GM21576 (cell line): Measurements from ENCODE around the gene CCND3.
A peak's percentile ranks its signal among the peaks of the same experiment; 100 is the strongest.

ENCODE experiments used
- ATAC-seq: cut with Tn5 transposase; IDR thresholded peaks from one replicate; pipeline ENCODE4 v1.9.1; 2021; ENCODE audit warnings: mild to moderate bottlenecking, moderate library complexity; ENCODE audit not compliant: unreplicated experiment

CCND3 gene

DNA sequence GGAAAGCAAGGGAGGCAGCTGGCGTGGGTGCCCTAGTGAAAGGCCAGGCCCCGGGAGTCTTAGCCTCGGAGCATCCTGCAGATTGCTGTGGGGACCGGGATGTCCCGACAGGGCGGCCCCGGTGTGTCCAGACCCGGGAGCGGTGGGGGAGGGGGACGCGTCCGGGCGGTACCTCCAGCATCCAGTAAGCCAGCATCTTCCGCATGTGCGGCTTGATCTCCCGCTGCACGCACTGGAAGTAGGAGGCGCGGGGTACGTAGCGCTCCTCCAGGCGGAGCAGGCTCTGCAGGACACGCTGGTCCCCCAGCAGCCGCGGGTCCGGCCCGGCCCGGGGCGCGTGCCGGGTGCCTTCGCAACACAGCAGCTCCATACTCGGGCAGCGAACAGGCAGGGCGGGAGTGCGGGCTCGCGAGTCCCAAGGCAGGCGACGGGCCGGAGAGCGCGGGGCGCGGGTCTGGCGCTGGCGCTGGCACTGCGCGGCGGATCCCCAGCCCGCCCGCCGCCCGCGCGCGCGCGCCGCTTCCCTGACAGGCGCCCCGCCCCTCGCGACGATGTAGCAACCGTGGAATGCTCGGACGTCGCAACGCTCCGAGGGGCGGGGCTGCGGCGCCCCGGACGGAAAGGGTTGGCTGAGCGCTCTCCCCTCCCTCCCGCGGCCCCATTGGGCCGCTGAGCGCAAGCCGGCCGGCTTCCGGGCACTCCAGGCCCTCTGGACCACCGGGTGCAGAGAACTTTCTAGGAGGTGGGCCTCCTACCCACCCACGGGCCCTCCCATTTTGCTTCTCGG is at the start of gene CCND3:
TSS of gene CCND3 (minus strand) at position 529 of the 787 bp plus-strand sequence. CDS start at position 370, 159 bp downstream.
- ATAC-seq: peak; percentile 90

DNA sequence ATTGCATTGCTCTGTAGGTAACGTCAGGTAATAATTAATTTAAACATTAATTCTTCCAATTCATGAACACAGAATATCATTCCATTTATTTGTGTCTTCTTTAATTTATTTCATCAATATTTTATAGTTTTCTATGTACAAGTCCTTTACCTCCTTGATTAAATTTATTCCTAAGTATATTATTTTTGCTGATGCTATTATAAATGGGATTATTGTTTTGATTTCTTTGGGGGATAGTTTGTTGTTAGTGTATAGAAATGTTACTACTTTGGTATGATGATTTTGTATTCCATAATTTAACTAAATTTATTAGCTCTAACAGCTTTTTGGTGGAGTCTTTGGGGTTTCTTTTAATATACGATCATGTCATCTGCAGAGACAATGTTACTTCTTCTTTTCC is 44.7 kb upstream of the CCND3 start:
- ATAC-seq: no peak

DNA sequence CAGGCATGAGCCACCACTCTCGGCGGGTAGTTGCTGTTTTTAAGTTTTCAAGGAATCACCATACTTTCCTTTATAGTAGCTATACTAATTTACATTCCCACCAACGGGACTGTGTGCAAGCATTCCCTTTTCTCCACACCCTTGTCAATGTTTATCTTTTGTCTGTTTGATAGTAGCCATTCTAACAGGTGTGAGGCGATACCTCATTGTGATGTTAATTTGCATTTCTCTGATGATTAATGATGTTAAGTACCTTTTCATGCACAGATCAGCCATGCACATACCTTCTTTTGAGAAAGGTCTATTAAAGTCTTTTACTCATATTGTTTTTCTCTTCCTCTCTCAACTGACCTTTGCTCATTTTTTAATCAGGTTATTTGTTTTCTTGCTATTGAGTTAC is 43.0 kb upstream of the CCND3 start:
- ATAC-seq: no peak

DNA sequence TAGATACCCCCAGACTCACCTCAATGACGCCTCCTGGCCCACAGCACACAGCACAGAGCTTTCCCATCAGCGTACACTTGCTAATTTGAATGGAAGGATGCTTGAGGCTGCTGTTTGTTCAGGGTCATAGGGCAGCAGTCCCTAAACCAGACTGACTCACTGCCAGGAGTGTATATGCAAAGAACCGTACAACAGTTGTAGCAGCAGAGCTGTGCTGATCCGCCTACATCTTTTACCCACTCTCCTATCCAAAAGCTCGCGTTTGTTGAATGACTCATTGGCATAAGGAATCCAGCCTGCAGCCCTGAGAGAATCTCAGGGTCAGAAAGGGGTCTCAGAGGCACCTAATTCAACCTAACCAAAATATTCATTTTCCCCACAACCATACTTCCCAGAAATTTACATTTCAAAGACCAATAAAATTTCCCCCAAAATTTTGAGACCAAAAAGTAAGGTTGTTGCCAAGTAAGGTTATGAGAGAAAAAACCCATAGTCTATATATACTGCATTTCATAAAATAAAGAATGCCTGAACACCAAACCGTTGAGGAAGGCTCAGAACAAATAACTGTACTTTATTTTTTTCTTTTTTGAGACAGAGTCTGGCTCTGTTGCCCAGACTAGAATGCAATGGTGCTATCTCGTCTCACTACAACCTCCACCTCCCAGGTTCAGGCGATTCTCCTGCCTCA is 35.3 kb upstream of the CCND3 start:
- ATAC-seq: no peak

DNA sequence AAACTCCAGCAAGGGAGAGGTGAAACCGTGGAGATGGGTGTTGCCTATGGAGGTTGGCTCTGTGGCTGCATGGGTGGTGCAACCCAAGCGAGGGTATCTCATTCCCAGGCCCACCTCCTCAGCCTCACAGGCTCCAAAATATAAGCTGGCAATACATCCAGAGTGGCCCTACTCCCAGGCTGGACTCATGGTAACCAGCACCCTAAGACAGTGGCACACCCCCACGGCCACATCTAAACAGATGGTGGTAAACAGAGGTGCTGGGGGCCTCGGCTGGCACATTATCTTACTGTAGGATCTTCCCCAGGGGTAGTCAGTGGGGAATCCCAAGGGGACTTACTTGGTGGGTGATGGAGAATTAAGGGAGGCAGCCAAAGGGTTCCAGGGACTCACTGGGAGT is 33.7 kb upstream of the CCND3 start:
- ATAC-seq: no peak

DNA sequence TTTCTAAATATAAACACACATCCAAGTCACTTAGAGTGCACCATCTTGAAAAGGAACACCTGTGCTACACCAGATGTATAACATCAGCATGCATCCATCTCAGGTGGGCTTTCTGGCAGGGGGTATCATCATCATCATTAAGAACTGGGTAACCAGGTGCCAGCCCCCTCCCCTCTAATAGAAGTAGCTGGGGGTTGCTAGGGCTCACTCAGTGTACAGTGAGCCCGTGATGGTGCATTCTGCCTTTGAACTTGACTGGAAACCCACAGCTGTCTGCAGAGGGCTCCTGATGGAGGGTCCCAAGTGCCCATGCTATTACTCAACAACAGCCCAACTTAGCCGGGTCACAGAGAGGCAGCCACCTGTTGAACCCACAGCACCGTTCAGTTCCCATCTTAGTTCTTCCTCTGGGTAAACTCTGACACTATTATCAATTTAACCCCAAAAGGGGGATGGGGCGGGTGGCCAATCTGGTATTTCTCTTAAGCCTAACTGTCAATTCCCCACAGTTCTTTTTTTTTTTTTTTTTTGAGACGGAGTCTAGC is 32.7 kb upstream of the CCND3 start:
- ATAC-seq: no peak

DNA sequence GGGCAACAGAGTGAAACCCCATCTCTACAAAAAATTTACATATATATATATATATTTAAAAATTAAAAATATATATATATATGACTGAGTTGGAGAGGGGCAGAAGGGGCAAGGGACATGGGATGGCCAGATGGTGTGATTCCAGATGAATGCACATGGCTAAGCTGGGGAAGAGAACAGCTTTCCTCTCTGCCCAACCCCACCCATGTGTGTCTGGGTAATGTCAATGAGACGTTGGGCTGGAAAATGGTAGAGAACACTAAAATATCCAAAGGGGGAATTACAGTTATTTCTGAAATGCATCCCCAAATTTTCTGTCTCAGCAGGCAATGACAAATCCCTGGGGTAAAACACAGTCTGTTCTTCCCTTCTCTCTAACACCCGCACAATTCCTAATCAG is 31.2 kb upstream of the CCND3 start:
- no peak for ATAC-seq

DNA sequence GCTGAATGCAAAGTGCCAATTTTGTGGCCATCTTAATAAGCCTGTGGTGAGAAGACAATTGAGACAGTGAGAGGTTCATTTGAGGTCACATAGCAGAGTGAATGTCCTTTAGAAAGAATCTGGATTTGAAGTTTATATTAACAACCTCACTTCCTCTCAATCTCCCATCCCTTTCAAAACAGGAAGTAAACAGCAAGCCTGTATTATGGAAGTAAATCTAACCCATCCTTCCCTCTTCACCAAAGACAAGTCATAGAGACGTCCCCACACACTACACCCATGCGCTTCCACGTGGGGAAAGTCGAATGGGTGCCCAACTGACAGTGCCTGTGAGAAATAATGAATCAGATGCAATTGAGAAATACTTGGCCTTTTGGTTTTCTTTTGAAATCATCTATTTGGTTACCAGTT is 28.8 kb upstream of the CCND3 start:
- no peak for ATAC-seq

DNA sequence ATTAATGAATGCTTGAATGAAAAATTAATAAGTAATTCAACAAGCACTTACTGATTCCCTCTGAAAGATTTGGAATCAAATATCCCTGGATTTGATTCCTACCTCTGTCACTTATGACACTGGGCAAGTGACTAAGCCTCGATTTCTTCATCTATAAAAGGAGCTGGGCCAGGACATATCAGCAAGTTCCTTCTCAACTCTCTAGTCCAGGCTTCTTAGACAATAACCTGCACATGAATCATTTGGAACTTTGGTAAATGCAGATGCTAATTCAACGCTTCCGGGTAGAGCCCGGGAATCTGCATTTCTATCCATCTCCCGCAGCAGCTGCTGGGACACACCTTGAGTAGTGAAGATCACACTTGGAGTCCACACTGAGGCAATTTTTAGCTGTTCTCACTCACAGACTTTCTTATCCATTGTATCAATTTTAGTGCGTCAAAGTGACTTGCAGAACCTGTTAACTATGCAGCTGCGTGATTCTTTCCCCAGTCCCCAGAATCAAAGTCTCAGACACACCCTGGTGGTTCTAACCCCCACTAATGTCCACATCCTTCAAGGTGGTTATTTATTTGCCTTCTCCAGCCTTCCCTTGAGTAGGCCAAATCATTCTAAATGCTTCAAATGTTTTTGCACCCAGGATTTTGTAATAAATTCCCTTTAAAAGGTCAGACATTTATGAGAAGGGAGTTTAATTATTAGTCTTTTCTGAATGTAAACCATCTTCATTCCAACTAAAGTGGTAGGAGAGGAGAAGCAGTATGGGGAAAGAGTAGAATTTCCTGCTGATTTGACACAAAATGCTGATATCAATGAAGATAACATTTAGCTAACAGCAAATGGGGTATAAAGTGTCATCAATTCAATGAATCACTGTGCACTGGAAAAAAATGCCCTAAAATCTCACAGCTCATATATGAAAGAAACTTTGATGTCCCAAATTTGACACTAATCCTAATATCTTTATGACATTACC is 26.0 kb upstream of the CCND3 start:
- ATAC-seq: no peak

DNA sequence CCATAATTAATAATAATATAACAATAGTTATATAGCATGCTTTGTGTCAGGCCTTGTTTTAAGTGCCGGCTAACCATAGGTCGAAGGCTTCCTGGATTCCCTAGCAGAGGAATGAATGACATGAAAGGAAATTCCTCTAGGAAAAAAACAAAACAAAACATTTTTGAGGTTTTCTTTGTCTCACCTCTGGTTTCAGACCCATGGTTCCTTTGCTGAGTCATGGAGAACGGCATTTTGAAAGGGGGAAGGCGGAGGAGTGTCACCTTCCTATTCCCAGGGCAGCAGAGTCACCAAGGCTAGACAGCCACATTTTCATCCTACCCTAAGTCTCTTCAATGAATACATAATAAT is 25.3 kb upstream of the CCND3 start:
- no peak for ATAC-seq

DNA sequence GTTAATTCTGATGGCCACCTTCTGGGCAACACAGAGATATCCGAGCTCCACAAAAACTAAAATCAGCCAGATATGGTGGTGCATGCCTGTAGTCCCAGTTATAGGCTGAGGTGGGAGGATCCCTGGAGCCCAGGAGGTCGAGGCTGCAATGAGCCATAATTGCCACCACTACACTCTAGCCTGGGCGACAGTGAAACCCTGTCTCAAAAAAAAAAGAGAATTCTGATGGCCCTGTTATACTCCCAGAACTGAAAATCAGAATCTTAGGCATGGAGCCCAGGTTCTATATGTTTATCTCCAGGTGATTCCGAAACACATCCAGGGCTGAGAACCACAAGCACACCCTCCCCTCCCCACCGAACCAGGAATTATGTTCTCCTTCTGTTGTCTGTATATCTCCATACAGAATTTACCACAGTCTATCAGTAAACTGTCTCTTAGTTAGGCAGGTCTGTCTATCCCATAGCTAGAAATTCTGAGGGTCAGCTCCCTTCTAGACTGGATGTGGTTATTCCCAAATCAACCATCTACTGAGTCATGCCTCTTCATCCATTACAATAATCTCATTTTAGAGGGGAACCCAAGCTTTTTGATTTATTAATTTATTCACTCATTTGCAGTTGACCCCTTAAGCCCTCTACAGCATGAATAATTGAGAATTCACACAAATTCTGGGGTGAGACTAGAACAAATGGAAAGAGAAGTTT is 24.8 kb upstream of the CCND3 start:
- no peak for ATAC-seq

DNA sequence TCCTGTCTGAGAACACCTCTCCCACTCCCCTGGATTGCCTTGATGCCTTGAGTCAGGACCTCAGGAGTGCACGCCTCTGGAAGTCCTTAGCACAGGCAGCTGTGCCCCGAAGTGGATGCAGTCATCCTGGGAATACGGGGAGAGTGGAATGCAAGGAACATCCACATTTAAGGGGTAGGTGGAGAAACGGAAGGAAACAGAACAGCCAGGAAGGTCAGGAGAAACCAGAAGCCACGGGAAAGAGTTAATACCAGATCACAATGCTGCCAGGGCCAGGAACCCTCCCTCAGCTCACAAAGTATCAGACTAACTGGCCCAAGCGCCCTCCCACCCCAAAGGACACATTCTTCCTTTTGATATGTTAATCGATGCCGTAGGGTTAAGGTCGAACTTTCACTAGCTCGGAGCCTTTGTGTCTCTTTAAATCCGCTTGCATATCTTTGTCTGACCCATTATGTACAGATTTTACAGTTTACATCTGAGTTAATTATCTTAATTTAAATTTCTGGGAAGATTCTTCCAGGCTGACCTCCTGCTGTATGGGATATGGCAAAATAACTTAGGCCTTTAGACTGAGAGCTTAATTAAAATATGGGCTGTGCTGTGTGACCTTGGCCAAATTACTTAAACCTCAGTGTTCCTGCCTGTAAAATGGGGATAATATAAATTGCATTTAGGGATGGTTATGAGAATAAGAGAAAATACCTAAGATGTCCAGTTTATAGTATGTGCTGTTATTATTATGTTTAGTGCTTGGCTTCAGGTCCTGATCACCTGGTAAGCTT is 24.0 kb upstream of the CCND3 start:
- no peak for ATAC-seq

DNA sequence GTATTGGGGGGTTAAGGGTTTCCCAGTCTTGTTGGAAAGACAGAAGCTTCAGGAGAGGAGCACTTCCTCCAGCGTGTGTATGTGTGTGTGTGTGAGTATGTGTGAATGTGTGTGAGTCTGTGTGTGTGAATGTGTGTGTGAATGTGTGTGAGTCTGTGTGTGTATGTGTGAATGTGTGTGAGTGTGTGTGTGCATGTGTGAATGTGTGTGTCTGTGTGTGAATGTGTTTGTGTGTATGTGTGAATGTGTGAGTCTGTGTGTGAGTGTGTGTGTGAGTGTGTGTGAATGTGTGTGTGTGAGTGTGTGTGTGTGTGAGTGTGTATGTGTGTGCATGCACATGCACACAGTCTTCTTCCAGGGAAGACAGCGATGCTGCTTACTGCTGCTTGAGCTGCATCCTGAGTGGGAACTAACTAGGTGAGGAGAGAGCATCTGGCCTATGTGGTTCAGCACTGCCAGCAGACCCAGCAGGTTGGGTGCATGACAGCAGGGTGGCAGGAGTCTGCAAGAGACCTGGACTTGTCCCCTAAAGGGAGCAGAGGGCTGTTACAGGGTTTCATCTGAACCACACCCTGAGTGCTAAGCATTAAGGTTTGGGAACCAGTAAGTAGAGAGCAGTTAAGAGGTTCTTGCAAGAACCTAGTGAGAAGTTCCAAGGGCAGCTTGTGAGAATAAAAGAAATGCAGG is 22.7 kb upstream of the CCND3 start:
- ATAC-seq: no peak

DNA sequence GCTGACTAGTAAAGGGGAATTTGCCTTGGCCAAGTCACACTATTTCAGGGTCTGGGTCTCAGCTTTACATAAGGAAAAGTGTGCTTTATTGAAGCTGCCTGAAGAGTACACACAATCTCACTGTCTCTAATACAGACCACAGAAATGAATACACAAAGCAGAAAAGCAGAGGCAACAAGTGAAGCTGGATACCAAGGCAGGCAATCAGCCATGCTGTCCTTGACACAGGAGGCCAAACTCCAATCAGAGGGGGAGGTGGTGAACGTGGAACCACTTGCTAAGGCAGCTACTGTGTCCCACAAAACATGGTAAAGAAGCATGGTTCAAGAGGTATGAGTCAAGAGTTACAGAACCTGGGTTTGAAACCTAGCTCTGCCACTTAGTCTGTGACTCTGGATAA is 21.8 kb upstream of the CCND3 start:
- ATAC-seq: no peak

DNA sequence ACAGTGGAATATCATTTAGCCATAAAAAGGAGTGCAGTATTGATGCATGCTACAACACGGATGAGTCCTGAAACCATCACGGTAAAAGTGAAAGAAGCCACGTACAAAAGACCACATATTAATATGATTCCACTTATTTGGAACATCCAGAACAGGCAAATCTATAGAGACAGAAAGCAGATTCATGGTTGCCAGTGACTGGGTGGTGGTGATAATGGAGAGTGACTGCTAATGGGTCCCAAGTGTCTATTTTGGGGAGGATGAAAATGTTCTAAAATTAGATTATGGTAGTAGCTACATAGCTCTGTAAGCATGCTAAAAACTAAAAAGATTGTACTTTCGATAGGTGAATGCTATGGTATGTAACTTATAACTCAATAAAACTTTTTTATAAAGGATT is 18.4 kb upstream of the CCND3 start:
- no peak for ATAC-seq

DNA sequence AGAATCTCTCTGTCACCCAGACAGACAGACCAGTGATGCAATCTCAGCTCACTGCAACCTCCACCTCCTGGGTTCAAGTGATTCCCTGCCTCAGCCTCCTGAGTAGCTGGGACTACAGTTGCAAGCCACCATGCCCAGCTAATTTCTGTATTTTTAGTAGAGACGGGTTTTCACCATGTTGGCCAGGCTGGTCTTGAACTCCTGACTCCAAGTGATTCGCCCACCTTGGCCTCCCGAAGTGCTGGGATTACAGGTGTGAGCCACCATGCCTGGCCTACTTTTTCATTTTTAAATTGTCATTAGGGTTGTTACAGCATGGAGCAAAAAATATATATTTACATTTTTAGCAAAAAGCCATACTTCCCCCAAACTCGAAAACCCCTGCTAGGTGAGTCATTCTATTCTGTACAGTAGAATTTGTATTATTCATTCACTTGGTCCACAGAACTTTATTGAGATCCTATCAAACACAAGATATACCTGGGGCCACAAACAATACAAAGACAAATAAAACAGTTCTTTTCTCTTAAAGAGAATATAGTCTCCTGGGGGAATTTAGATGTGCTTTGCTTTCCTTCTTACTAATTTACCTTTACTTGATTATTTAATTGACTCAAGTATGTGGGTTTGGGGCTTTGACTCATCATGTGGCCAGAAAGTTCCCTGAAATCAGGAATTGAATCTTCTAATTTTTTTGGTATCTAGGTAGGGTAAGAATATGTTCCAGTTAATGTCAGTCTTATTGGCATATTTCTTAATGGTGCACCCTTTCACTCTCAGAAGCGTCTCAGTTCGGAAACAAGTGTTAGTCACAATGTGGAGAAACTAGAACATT is 16.6 kb upstream of the CCND3 start:
- no peak for ATAC-seq

DNA sequence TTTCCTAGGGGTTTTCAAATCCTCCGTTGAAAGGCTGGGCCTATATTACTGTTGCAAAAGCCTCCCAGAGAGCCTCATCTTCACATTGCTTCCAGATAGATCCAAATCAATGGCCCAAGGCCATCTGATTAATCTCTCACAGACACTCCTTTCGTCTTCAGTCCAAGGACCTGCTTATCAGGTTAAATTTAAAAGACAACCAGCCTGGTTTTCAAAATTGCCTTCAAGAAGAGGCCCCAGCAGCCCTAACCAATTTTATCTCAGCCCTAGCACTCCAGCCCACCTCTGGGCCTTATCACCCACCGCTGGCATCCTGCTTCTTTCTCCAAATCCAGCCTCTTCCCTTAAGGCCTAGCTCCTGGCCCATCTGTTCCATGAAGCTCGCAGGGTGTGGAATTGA is 15.5 kb upstream of the CCND3 start:
- ATAC-seq: no peak

DNA sequence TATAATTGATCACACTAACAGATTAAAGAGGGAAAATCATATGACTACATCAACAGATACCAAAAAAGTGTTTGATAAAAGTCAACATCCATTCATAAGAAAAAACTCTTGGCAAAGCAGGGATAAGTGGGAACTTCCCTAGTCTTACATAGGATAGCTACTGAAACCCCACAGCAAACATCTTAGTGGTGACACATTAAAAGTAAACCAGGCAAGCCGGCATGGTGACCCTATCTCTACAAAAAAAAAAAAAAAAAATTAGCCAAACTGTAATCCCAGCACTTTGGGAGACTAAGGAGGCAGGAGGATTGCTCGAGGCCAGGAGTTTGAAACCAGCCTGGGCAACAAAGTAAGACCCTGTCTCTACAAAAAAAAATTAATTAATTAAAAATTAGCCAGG is 13.8 kb upstream of the CCND3 start:
- ATAC-seq: no peak
